Osteoblast (primary cell): Measurements from ENCODE around the gene MSL2. TPM values are rescaled to one million over a fixed set of nuclear protein-coding genes. Genes with fewer than 3 reads are reported as not detected.
A peak's percentile ranks its signal among the peaks of the same experiment; 100 is the strongest.

Source experiments
- DNase-seq: peaks from one replicate; pipeline ENCODE4 v3.0.0; 2011; ENCODE audit warnings: low spot score, mixed read lengths; ENCODE audit not compliant: insufficient read length; ENCODE audit errors: missing footprints
- H2AFZ ChIP-seq: 2 replicates; pipeline ENCODE4 v1.6.0; 2011; ENCODE audit warnings: mild to moderate bottlenecking, low read length
- H3K27ac ChIP-seq: 2 replicates; pipeline ENCODE4 v1.5.1; 2011; ENCODE audit warnings: mild to moderate bottlenecking, low read depth, low read length, moderate library complexity
- H3K27me3 ChIP-seq: 2 replicates; pipeline ENCODE4 v1.6.0; 2012; ENCODE audit warnings: mild to moderate bottlenecking, control low read depth, inconsistent platforms, low read length, moderate library complexity; ENCODE audit not compliant: insufficient read depth
- H3K36me3 ChIP-seq: 2 replicates; pipeline ENCODE4 v1.5.1; 2011; ENCODE audit warnings: mild to moderate bottlenecking, low read length, control low read depth, moderate library complexity; ENCODE audit not compliant: insufficient read depth
- H3K4me1 ChIP-seq: 2 replicates; pipeline ENCODE4 v1.5.1; 2011; ENCODE audit warnings: mild to moderate bottlenecking, low read length, control low read depth, moderate library complexity; ENCODE audit not compliant: insufficient read depth
- H3K4me2 ChIP-seq: 2 replicates; pipeline ENCODE4 v1.6.0; 2011; ENCODE audit warnings: mild to moderate bottlenecking, low read length; ENCODE audit not compliant: insufficient read depth
- H3K4me3 ChIP-seq: fragments of 200-600 bp; sonication (generic); 3 replicates; pipeline ENCODE4 v1.5.1; 2012; ENCODE audit warnings: mild to moderate bottlenecking, low read length, inconsistent platforms; ENCODE audit not compliant: insufficient read depth
- H3K79me2 ChIP-seq: 2 replicates; pipeline ENCODE4 v1.6.0; 2012; ENCODE audit warnings: mild to moderate bottlenecking, low read length, control low read depth, inconsistent platforms; ENCODE audit not compliant: insufficient read depth
- H3K9me3 ChIP-seq: 2 replicates; pipeline ENCODE4 v1.5.1; 2011; ENCODE audit warnings: low read depth, low read length, control low read depth
- H4K20me1 ChIP-seq: 2 replicates; pipeline ENCODE4 v1.6.0; 2012; ENCODE audit warnings: mild to moderate bottlenecking, low read length, control low read depth; ENCODE audit not compliant: insufficient read depth
- CTCF ChIP-seq: IDR thresholded peaks from 2 replicates; pipeline ENCODE4 v1.5.1; 2011; ENCODE audit warnings: mild to moderate bottlenecking, low read depth, low read length, moderate library complexity; ENCODE audit errors: extremely low read depth
- total RNA-seq: library from RNA; depleted of rRNA; stranded (reverse); fragments of >200 nt; gene quantifications from 2 replicates; pipeline ENCODE4 v1.2.3, GENCODE V29; 2012

MSL2 gene
- total RNA-seq, 1 donor = 18.5 TPM

GRCh38 chr3:136109499-136109898 is 86.6 kb downstream of the MSL2 start:
- DNase-seq = no peak
- Histone ChIP-seq H3K4me3 (no peak overlapping the region), H4K20me1 (no peaks in the 10 kb centered on the region), H3K4me1 (no peaks in the 10 kb centered on the region), H3K27ac (no peak overlapping the region), H3K27me3 (no peaks in the 10 kb centered on the region), H3K9me3 (no peaks in the 10 kb centered on the region), H3K4me2 (no peak overlapping the region), H3K79me2 (no peaks in the 10 kb centered on the region), H3K36me3 (no peaks in the 10 kb centered on the region), H2AFZ (no peak overlapping the region)
- no peak for TF ChIP-seq CTCF

- peak; percentile 6 for DNase-seq
- H3K36me3 ChIP-seq = peaks cover 6% of the 10 kb centered on the region
- no peaks in the 10 kb centered on the region for H4K20me1 ChIP-seq
- H3K27ac ChIP-seq = no peak overlapping the region
- no peak overlapping the region for H3K4me3 ChIP-seq
- no peak for TF ChIP-seq CTCF
- H2AFZ ChIP-seq = no peak overlapping the region
- H3K79me2 ChIP-seq = no peaks in the 10 kb centered on the region
- H3K27me3 ChIP-seq = no peaks in the 10 kb centered on the region
- no peaks in the 10 kb centered on the region for H3K9me3 ChIP-seq
- no peaks in the 10 kb centered on the region for H3K4me1 ChIP-seq
- no peak overlapping the region for H3K4me2 ChIP-seq
Observed at GRCh38 chr3:136106101-136106500, 90.0 kb downstream of the MSL2 start.

GRCh38 chr3:136105044-136105443 is 91.1 kb downstream of the MSL2 start:
- no peak overlapping the region for H2AFZ ChIP-seq
- no peaks in the 10 kb centered on the region for H3K9me3 ChIP-seq
- H3K36me3 ChIP-seq = peaks cover 6% of the 10 kb centered on the region
- H3K27ac ChIP-seq = no peak overlapping the region
- no peak overlapping the region for H3K4me3 ChIP-seq
- no peak for TF ChIP-seq CTCF
- no peaks in the 10 kb centered on the region for H4K20me1 ChIP-seq
- no peak overlapping the region for H3K4me2 ChIP-seq
- no peaks in the 10 kb centered on the region for H3K79me2 ChIP-seq
- no peak for DNase-seq
- H3K27me3 ChIP-seq = no peaks in the 10 kb centered on the region
- no peaks in the 10 kb centered on the region for H3K4me1 ChIP-seq

Other genes with a start within 250 kb of the MSL2 start
- gene PPP2R3A, start 230.6 kb downstream of the MSL2 start, total RNA-seq = 23.9 and 24.2 TPM in 2 replicates
- gene PCCB, start 54.0 kb upstream of the MSL2 start, total RNA-seq = 53.9 and 58.9 TPM in 2 replicates